IPS-18c (cell line): ENCODE data around the gene MUC5AC.
"Not testable (repeated sequence)": the region's sequence is repeated elsewhere in the genome, so short reads cannot be mapped to it uniquely, and the experiment has no call there.

Experiments
- H3K4me3 ChIP-seq: 2 replicates; pipeline ENCODE4 v1.7.0; 2013; ENCODE audit warnings: low read depth, mild to moderate bottlenecking, low read length, moderate library complexity; ENCODE audit not compliant: insufficient read depth
- H3K9me3 ChIP-seq: one replicate; pipeline ENCODE4 v1.6.1; 2013; ENCODE audit warnings: mild to moderate bottlenecking, low read length, moderate library complexity; ENCODE audit not compliant: control insufficient read depth, insufficient read depth

MUC5AC gene

DNA sequence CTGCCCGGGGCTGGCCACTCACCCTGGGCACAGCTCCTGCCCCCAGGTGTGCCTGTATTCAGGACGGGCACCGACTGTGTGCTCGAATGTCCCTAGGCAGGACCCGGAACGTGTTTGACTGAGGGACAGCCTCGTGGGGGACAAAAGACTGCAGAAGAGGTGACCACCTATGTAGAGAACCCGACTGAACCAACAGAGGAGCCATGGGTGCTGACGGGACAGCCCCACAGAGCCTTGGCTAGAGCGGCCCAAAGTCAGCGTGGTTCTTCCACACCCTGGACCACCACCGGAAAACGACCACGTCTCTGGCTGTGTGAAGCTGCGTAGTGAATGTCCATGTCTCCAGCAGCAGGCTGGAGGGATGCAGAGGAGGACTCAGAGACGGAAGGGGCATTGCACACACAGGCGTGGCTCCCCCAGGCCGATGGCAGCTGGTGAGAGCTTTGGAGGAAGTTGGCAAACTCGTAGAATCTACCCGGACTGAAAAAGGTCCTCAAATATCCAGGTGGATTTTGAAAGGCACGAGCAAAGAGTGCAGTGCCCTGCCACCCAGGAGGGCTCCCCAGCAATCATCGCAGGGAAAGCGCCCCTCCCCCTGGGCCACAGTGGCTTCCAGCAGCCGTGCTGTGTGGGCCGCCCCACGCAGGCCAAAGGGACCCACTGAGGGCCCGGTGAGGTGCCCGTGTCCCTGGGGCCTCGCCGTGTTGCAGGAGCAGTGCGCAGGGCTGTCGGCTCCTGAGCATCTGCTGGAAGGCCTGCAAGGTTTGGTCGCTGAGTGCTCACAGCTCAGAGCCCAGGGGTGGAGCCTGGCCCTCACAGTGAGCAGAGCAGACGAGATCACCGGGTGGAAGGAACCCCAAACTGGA, 47.6 kb downstream of the MUC5AC start:
- no peaks in the 10 kb centered on the region for H3K9me3 ChIP-seq
- no peak overlapping the region for H3K4me3 ChIP-seq

DNA sequence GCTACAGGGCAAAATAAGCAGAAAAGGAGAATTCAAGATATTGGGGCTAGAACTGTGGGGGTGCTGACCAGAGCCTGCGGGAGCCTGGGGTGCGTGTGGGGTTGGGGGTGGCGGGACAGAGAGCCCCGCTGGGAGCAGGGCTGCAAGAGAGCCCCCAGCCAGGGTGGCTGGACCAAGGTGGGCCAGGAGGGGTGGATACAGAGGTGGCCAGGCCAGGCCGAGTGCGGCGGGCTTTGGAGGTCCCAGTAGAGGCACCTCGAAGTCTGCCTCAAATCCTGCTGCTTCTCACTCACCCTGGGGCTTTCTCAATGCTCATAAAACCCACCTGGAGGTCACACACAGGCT, 48.2 kb downstream of the MUC5AC start:
- Histone ChIP-seq H3K4me3 (no peak overlapping the region), H3K9me3 (no peaks in the 10 kb centered on the region)

DNA sequence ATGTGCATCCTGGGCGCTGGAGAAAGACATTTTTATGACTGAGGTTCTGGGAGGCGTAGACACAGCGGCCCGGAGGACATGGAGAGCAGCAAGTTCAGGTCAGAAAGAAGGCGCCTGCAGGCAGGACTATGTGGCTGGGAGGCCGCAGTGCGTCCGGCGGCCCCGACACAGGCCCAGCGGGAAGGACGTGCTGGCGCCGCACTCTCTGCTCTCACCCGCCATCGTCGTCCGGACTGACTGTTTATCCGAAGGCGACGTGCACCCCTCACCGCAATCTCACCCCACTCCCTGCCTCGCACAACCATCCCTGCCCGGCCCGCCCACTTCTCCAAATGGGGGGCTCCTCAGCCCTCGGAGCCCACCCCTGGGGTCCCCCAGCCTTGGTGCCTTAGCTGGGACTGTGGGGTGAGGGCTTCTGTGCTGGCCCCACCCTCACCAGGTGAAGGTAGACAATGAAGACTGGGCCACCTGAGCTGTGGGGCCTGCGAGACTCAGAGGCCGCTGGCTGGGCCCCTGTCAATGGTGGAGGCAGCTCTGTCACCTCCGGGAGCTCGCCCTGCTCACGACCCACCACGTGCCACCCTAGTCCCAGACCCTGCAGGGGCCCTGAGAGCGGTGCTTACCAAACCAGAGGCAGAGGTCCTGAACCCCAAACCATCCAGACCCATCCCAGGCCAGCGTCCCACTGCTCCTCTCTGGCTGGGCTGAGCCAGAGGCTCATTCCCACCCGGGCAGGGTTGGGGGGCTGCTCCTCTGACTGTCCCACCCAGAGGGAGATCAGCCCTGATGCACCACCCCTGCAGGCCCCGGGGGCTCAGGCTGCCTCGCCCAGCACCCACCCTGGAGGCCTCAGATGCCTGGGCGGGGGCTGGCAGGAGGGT, 48.9 kb downstream of the MUC5AC start:
- Histone ChIP-seq H3K9me3 (no peaks in the 10 kb centered on the region), H3K4me3 (no peak overlapping the region)

DNA sequence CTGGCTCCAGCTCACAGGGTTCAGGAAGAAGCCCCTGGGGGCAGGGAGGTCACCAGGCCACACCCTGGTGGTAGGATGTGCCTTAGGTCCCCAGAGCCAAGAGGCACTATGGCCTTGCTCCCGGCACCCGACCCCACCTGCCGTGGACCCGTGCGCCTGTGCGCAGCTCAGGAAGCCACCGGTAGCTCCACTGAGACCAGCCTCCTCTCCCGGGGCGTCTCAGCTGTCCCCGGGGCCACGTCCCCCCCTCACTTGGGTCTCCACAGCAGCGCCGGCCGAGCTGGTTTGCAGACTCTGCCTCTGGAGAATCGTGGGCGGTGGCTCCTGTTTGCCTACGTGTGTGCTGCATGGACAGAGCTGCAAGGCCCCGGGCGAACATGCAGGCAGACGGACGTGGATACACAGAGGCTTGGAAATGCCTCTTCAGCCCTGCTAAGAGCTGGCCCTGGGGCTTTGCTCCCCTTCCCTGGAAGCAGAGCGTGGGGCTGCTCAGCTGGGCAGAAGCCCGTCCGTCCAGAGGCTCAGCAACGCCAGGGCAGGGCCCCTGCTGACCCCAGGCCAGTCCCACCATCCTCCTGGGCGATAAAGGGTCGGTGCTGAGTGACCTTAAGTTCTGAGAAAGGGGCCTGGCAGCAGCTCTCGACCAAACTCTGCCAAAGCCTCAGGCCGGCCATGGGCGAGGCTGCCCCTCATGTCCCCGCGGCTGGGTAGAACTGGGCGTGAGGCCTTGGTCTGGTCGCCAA, 49.8 kb downstream of the MUC5AC start:
- no peaks in the 10 kb centered on the region for H3K9me3 ChIP-seq

DNA sequence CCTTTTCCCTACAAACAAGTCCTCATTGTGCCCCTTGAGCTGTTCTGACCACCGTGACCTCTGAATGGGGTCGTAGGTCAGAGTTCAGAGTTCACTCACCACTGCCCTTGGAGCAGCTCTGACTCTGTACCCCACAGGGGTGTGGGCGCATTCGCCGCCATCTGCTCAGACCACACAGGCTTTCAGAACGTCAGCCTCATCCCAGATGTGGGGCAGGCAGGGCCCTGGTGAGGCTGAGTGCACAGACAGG, 50.3 kb downstream of the MUC5AC start:
- H3K4me3 ChIP-seq = no peak overlapping the region
- no peaks in the 10 kb centered on the region for H3K9me3 ChIP-seq

More for the DNA sequence above, 49.8 kb downstream of the MUC5AC start:
- H3K4me3 ChIP-seq = no peak overlapping the region

DNA sequence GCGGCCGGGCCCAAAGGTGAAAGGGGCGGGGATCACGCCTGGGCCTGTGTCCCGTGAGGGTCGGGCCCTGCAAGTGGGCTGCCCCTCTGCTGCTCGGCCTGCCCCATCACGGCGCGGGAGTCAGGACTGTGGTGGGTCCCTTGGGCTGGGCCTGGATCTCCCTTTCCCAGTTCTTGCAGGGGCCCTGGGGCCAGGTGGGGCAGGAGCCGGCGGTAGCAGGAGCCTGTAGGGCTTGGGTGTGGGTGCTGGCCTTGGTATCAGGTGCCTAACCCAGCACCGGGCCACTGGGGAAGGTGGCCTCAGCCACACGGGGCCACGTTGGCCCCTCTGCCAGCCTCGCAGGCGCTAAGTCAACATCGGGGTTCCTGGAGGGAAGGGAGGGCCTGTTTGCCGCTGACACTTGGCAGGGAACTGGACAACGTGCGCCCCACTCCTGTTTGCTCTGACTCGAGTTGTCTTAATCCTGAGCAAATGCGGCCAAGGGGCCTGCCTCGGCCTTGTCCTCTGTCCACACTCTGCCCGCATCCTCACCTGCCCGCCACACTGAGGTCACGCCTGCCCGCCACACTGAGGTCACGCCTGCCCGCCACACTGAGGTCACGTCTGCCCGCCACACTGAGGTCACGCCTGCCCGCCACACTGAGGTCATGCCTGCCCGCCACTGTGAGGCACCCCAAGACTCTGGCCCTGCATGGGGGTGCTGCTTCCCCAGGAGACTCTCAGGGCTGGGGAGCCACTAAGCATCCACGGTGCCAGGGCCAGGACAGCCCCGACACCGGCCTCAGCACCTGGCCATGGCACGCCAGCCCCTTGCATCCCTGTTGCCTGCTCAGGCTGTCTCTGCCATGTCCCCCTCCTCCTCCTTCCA, 50.9 kb downstream of the MUC5AC start:
- Histone ChIP-seq H3K9me3 (no peaks in the 10 kb centered on the region), H3K4me3 (no peak overlapping the region)

DNA sequence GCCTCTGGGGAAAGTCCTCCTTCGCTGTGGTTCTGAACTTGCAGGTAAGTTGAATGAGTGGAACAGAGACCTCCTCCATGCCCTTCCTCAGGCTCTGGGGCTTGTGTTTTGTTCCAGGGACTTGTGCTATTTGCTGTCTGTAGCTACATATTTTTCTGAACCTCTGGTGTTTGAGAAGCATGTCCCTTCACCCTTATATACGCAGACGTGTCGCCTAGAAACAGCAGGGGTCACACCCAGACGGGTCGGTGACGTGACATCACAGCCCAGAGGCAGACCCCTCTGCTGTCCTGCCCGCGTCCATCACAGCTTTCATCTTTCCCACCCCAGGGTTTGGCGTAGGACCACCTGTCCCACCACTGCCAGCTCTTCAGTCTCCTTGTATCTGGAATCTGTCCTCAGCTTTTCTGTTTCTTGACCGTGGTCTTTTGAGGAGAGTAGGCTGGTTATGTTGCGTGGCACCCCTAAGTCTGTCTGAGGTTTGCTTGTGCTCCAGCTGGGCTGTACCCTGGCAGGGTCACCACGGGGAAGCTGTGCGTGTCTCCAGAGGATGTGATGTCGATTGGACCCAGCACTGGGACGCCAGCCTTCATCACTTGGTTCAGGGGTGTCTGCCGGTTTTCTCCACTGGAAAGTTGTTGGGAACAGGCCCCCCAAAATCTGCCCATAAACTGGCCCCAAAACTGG, 51.8 kb downstream of the MUC5AC start:
- H3K9me3 ChIP-seq = no peaks in the 10 kb centered on the region
- H3K4me3 ChIP-seq = no peak overlapping the region

DNA sequence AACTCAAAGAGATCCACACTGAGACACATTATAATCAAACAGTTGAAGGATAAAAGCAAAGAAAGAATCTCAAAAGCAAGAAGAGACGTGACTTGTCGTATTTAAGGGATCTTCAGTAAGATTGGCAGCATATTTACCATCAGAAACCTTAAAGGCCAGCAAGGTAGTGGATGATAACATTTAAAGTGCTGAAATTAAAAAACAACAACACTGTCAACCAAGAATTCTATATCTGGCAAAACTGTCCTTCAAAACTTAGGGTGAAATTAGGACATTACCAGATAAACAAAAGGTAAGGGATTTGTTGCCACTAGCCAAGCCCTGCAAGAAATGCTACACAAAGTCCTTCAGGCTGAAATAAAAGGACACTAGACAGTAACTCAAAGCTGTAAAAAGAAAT, 54.1 kb downstream of the MUC5AC start:
- Histone ChIP-seq H3K9me3 (no peaks in the 10 kb centered on the region), H3K4me3 (no peak overlapping the region)

DNA sequence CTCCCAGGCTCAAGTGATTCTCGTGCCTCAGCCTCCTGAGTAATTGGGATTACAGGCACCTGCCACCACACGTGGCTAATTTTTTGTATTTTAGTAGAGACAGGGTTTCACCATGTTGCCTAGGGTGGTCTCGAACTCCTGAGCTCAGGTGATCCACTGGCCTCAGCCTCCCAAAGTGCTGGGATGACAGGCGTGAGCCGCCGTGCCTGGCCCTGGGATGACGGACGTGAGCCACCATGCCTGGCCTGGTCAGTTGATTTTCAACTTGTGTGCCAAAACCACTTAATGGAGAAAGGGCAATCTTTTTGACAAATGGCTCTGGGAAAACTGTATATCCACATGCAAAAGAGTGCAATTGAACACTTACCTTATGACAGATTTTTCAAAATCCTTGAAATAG, 58.1 kb downstream of the MUC5AC start:
- H3K4me3 ChIP-seq, H3K9me3 ChIP-seq: not testable (repeated sequence)

DNA sequence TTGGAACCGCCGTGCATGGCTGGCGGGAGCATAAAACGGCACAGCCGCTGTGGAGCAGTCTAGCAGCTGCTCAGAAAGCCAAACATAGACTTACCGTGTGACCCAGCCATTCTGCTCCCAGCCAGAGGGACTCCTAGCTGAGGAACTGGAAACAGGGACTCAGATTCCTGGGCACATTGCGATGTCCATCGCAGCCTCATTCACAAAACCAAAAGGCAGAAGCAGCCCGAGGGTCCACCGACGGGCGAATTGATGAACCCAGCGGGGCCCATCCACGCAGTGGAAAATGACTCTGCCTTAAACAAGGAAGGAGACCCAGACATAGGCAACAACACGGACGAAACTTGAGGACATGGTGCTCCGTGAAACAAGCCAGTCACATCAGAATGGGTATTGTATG, 59.4 kb downstream of the MUC5AC start:
- Histone ChIP-seq H3K4me3 (no peak overlapping the region), H3K9me3 (no peaks in the 10 kb centered on the region)

DNA sequence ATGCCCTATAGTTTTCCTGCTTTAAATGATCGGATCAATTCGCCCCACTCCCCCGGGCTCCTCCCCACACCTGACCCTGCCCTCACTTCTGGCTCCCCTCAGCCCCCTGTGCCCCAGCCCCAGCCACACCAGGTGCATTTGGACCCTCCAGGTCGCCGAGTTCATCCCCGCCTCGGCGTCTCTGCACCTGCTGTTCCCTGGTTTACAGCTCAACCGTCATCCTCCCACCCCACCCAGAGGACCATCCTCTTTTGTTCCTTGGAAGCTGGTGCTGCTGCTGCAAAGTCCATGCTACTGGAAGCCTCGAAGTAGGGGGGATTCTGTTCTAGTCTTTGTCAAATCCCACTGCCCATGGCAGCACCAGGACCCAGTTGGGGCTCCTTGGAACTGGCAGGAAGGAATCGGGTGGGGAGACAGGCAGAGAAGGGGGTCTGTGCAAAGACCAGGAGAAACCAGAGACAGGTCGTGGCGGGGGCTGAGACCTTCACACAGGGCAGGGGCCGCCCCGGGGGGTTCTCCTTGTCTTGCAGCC, 60.6 kb downstream of the MUC5AC start:
- Histone ChIP-seq H3K9me3 (no peaks in the 10 kb centered on the region), H3K4me3 (no peak overlapping the region)

DNA sequence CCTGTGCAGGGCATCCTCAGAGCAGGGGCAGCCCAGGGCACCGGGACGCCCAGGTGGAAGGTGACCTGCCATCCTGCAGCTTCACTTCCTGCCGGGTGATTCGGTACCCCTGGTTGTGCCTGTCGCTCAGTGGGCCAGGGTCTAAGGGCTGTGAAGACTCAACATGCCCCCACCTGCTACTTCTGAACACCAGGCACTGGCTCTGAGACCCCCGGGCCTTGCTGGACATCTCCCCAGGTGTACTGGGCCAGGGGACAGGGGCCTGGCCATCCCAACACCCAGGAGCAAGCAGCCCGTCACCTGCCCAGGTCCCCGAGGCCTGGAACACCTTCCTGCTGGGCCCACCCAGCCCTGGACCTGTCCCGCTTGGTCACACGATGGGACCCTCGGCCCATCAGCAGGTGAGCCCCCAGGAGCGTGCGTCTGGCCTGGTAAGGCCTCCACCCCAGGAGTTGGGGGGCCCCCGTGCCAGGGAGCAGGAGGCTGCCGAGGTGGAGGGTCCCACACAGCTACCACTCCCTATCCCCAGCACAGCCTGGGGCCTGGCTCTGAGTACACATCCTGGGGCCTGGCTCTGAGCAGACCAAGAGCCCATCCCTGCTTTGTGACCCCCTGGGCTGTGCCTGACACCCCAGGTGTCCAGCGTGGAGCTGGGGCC, 61.2 kb downstream of the MUC5AC start:
- no peak overlapping the region for H3K4me3 ChIP-seq

DNA sequence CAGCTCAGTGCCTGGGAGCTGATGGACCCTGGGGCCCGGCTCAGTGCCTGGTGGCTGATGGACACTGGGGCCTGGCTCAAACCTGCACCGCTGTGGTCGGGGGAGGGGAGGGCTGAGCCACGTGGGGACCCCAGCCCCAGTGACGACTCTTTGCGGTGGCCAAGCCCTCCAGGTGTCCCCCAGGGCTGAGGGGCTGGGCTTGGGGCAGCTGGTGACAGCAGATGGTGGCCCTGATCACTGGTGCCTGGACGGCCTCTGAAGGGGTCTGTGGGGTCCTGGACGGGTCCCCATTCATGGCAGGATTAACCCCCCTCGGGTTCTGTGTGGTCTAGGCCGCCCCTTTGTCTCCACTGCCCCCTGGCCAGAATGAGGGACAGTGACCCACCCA, 61.7 kb downstream of the MUC5AC start:
- H3K9me3 ChIP-seq = peaks cover 2% of the 10 kb centered on the region
- H3K4me3 ChIP-seq = no peak overlapping the region

More for the DNA sequence above, 61.2 kb downstream of the MUC5AC start:
- H3K9me3 ChIP-seq = no peaks in the 10 kb centered on the region

DNA sequence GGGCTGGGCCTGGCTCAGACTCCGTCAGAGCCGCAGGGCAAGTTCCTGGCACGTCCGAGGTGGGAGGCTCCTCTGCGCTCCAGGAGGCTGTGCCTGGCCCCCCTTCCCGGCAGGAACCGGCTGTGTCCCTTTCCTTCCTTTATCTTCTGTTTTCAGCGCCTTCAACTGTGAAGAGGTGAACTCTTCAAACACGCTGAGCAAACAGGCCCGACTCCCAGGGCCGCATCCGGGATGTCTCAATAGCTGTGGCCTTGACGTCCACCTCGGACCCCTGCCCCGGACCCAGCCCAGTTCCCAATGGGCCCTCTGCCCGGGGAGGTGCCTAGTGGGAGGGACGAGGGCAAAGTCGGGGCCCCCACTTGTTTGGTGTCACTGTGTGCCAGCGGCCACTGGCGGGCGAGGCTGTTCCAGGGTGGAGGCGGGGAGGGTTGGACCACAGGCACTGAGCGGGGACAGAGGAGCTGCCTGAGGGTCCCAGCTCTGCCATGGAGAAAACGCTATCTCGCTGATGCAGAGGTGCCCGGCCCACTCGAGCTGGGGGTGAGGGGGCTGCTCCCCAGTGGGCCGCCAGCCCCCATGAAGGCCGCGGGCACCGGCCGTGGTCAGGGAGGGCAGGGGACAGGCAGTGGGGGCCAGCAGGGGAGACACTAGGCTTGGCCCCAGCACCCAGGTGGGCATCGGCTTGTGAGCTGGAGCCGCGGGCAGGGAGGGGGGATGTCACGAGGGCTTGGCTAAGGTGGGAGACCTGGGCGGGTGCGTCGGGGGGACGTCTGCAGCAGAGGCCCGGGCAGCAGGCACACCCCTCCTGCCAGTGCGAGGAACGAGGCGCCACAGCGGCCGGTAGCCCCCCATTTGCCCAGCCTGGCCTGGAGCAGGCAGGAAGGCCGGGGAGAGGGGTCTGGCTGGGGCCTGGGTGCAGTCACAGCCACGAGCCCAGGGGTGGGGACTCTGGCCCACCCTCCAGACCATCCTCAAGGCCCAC, 62.4 kb downstream of the MUC5AC start:
- Histone ChIP-seq H3K9me3 (peaks cover 2% of the 10 kb centered on the region), H3K4me3 (no peak overlapping the region)
